ENCODE data around the gene TTN.
"Not testable (repeated sequence)": the region's sequence is repeated elsewhere in the genome, so short reads cannot be mapped to it uniquely, and the experiment has no call there.

Gene TTN

DNA sequence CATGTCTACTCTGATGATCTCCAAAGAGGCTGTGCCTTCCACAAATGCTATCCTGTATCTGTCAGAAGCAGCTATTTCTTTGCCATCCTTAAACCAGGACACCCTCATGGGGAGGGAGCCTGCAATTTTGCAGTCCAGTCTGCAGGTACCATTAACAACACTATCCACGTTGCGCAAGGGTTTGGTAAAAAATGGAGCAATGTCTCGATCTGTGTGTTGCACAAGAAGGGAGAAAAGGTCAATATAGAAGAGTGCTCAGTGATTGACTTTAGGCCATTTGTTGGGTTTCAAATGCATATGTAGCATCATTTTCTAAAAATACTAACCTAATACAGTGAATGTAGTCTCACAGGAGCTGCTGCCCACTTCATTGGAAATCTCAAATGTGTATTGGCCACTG, 74.3 kb downstream of the TTN start:
- DNase-seq: no peak

DNA sequence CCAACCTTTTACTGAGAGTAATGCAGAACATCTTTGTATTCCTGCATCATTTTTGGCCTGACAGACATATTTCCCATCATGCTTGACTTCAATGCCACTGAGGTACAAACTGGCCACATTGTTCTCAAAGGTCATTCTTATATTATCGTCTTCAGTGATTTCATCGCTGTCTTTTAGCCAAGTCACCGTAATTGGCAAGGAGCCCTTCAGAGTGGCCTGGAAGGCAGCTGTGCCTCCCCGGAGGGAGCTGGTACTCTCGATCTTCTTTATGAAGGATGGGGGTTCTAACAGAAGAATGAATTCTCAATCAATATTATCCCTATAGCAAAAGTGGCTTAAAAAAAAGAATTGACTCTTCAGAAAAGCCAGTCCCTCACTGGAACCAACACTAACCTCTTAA, 75.9 kb downstream of the TTN start:
- no peak for DNase-seq

DNA sequence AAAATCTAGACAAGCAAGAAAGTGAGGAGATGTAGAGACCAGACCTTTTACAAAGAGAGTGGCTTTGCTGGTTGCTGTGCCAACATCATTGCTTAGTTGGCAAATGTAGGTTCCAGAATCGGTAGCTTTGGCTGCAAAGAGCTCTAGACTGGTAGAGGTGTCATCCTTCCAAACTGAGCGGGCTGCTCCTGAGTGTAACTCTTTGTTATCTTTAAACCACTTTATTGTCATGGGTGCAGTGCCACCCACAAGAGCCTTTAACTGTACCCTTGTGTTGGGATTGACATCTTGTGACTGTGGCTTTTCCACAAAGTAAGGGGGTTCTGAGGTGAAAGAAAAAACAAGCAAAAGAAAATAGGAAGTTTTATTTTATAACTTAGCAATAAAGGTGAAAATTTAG, 77.2 kb downstream of the TTN start:
- no peak for DNase-seq

DNA sequence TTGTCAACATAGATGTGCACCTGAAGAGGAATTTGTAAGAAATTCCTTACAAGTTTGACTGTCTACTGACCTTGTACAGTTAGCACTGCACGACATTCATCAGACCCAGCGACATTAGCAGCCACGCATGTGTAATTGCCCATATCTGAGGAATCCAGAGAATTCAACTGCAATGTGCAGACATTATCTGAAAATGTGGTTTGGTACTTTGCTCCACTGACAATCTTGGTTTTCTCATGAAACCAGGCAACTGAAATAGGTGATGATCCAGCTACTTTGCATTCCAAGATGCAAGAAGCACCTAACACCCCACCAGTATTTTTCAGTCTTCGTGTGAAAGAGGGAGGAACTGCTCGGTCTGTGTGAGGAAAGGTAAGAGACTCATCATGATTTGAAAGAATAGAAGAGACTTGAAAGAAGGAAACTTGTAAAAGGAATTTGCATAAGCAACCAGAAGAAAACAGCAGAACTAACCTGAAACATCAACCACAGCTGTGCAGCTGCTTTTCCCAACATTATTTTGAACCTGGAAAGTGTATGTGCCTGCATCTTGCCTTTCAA, 83.4 kb downstream of the TTN start:
- DNase-seq: no peak

DNA sequence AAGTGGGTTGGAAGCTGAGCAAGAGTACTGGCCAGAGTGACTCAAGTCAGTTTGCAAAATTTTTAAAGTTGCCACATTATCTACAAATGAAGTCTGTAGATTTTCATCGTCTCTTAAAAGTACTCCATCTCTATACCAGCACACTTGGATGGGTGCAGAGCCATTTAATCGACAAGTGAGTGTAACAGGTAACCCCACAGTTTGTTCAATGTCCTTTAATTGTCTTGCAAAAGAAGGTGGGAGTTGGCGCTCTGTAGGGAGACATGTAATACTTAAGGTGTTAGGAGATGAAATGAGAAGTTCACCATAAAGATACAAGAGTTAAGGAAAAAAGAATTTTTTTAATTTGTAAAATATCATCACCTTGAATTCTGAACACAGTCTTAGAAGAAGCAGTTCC, 84.9 kb downstream of the TTN start:
- DNase-seq: no peak

- no peak for DNase-seq
Observed at GRCh38 chr2:178718988-178719387, 88.2 kb downstream of the TTN start.

DNA sequence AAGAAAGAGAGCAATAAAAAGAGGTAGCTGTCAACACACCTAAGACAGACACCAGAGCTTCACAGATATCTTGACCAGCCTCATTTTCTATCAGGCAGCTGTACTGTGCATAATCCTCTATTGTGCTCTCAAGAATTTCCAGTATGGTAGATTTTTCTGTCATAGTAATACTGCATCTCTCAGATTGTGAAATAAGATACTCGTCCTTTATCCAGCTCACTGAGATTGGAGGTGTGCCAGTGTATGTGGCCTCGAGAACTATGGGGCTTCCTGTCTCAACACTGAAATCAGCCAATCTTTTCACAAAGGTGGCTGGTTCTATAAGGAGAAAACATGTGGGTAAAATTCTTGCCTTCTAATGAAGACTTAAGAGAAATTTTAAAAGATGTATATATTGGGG, 88.9 kb downstream of the TTN start:
- DNase-seq: no peak

DNA sequence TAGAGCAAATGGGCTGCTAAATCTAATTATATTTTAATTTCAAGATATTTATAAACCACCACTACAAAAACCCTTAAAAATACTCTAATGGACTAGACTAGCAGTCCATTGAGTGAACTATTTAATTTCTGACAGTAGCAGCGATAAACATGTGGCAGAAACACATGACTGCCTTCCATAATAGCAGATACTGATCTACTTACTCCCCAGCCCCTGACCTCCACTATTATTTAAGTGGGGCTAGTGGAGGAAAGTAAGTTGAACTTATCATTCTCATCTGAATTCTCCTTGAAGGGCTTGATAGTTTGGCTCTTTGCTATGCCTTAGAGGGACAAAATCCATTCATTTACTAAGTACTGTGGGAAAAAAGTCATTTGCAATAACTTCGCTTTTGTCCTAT, 90.8 kb downstream of the TTN start:
- no peak for DNase-seq

GRCh38 chr2:178715366-178715765, 91.9 kb downstream of the TTN start:
- no peak for DNase-seq

DNA sequence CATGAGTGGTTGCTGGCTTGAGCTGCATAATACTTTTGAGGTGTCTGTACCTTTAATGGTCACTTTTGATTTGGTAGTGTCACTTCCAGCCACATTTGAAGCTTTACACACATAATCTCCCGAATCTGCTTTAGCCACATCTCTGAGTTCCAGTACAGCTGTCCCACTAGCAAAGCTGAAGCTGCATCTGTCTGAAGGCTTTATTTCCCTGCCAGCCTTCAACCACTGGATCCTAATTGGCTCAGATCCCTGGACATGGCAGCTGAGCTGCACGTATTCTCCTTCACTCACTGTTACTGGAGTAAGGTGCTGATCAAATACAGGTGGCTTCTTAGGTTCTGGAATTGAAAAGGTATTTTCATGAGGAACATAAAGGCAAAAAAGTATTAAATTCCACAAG, 99.7 kb downstream of the TTN start:
- DNase-seq: no peak

GRCh38 chr2:178704876-178705275, 102.3 kb downstream of the TTN start:
- no peak for DNase-seq

GRCh38 chr2:178702361-178702760, 104.9 kb downstream of the TTN start:
- DNase-seq: no peak

DNA sequence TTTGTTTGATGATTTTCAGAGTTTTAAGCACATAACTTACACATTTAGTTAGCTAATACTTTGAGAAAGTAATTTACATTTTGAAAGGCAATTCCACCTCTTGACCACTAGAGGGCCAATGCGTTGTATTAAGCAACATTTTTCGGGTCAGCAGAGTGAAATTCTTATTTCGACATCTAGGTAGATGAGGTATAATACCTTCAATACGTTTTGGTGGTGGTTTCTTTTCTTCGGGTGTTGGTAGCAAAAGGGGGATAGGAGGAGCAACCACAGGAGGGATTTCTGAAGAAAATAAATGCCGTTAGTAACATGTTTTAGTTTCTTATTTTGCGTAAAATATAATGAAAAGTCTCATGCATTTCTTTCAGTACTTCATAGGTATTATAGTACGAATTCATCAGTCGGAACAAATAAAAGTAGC, 106.3 kb downstream of the TTN start:
- DNase-seq: peak; percentile 27

GRCh38 chr2:178700136-178700535, 107.1 kb downstream of the TTN start:
- no peak for DNase-seq

- DNase-seq: no peak
Observed at GRCh38 chr2:178692845-178693244, 114.4 kb downstream of the TTN start.

DNA sequence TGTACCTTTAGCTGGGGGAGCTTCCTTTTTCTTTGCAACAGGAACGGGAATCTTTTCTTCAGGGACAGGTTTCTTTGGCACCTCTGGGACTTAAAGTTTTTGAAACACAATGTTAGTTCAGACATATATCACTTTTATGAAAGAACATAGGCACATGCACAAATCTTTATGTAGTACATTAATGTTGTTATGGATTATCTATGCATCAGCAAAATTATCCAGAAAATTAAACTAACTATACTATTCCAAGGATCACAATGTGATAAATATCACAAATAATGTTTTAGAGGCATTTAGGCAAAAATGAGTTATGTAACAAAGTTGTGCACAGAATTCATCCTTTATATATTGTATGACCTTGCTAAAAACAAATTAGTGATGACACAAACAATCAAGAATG, 117.4 kb downstream of the TTN start:
- DNase-seq: no peak

GRCh38 chr2:178683877-178684276, 123.3 kb downstream of the TTN start:
- no peak for DNase-seq

DNA sequence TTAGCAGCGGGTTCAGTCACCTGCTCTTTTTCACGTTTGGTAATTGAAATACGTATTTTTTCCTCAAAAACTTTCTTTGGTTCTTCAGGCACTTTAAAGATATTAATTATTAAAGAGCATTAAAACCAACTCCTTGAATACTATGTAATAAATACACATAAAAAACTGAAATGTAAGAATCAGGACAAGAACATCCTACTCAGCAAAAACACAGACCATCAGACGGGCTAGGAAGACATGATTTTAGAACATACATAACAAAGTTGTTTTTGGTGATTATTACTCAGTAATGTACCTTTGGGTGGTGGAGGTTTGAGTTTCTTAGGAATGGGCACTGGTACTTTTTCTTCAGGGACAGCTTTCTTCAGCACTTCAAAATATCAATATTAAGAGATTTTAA, 126.1 kb downstream of the TTN start:
- no peak for DNase-seq

- DNase-seq: no peak
Observed at GRCh38 chr2:178679891-178680290, 127.3 kb downstream of the TTN start.

DNA sequence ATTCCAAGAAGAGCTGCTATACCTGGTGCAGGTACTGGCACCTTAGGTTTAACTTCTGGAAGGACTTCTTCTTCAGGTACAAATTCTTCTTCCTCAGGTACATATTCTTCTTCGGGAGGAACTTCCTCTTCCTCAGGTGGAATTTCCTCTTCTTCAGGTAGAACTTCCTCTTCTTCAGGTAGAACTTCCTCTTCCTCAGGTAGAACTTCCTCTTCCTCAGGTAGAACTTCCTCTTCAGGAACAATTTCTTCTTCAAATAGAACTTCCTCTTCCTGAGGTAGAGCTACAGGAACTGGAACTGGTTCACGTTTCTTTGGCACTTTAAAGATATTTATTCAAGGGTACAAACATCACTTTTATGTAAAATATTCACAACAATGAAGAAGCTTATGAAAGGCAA, 129.6 kb downstream of the TTN start:
- DNase-seq: no peak

- DNase-seq: no peak
Observed at GRCh38 chr2:178676046-178676445, 131.2 kb downstream of the TTN start.

GRCh38 chr2:178674122-178674521, 133.1 kb downstream of the TTN start:
- no peak for DNase-seq

GRCh38 chr2:178666458-178666857, 140.8 kb downstream of the TTN start:
- no peak for DNase-seq

- DNase-seq: not testable (repeated sequence)
Observed at GRCh38 chr2:178658480-178658879, 148.7 kb downstream of the TTN start.

GRCh38 chr2:178650554-178650953, 156.7 kb downstream of the TTN start:
- DNase-seq: no peak

GRCh38 chr2:178644919-178645318, 162.3 kb downstream of the TTN start:
- DNase-seq: no peak

Measured in CD4-positive, alpha-beta T cell treated with Interleukin-4 for 4 hours (primary cell).